Activated CD4-positive, alpha-beta T cell treated with anti-CD3 and anti-CD28 coated beads for 48 hours (primary cell): Measurements from ENCODE around the gene MMAA.
"Not testable (repeated sequence)": the region's sequence is repeated elsewhere in the genome, so short reads cannot be mapped to it uniquely, and the experiment has no call there.

Source experiments
- DNase-seq: peaks from one replicate; pipeline ENCODE4 v3.0.0-alpha.2; 2020

The MMAA gene

GRCh38 chr4:145635630-145636029, 16.4 kb downstream of the MMAA start:
- DNase-seq, result no peak

DNA sequence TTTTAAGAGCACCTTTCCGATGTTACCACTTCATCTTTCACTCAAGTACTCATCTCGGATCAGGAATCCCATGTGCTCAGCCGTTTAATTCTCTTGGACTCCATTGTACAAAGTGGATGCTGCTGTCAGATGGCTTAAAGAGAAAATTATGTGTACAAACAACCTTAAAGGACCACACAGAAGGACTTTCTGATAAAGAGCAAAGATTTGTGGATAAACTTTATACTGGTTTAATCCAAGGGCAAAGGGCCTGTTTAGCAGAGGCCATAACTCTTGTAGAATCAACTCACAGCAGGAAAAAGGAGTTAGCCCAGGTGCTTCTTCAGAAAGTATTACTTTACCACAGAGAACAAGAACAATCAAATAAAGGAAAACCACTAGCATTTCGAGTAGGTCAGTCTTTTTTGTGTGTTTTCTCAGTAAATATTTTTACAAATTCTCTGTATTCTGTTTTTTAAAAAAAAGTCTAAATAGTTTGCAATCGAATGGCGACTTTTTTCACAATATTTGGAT, 20.1 kb downstream of the MMAA start:
- DNase-seq, result no peak

GRCh38 chr4:145640236-145640635, 21.1 kb downstream of the MMAA start:
- not testable (repeated sequence) for DNase-seq

GRCh38 chr4:145643295-145643694, 24.1 kb downstream of the MMAA start:
- DNase-seq, result no peak

- DNase-seq, result no peak
Measured at GRCh38 chr4:145644699-145645098, 25.5 kb downstream of the MMAA start.

GRCh38 chr4:145656156-145656555, 37.0 kb downstream of the MMAA start:
- DNase-seq, result no peak

- no peak for DNase-seq
Measured at GRCh38 chr4:145660064-145660463, 40.9 kb downstream of the MMAA start.

- no peak for DNase-seq
Measured at GRCh38 chr4:145663194-145663593, 44.0 kb downstream of the MMAA start.

DNA sequence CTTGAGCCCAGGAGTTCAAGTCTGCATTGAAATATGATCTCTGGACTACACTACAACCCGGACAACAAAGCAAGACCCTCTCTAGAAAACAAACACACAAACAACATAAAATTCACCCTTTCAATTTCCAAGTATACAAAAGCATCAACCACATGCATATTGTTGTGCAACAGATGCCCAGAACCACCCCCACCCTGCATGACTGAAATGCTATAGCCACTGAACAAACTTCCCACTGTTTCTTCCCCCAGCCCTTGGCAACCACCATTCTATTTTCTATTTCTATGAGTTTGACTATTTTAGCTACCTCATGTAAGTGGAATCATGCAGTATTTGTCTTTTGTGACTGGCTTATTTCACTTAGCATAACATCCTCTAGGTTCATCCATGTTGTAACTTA, 46.6 kb downstream of the MMAA start:
- no peak for DNase-seq

GRCh38 chr4:145670422-145670821, 51.2 kb downstream of the MMAA start:
- no peak for DNase-seq

GRCh38 chr4:145679520-145679919, 60.3 kb downstream of the MMAA start:
- no peak for DNase-seq

DNA sequence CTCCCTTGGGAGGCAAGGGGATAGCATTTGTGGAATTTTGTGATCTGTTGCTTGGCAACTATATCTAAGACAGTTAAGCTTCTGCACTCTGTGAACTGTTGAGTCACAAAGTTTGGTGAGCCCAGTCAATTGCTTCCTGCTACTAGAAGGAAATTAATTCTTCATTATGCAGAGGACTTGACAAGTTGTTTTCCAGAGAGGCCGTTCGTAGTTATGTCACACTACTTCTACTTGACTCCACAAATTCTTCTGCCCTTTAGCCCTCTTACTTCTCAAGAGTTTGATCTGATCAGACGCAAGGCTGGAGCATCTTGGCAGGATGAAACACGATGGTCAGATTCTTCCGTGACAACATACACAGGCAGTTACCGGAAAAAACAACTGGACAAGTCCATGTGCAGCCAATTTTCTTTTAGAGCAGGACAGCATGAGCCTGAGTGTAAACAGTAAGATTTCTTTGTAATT, 60.8 kb downstream of the MMAA start, which contains the start of gene C4orf51:
Gene C4orf51 (plus strand): TSS at position 156 of the 465 bp plus-strand sequence. CDS start 58 bp downstream, at position 214.
- DNase-seq, result no peak

DNA sequence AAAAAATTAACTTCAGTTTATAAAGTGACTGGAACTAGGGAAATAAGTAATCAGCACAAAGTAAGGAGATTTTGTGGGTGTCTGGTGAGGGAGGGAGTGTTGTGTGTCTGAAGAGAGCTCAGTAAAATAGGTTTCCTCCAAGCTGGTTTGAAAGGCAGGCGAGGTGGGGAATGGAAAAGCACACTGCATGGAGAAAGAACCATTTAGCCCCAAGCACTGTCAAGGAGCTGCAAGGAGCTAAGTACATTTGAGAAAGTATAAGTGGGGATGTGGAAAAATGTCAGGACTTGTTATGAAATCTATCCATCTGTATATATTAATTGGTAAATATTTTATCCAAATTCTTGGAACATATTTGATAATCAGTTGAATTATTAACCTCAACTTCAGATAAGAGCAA, 61.7 kb downstream of the MMAA start:
- DNase-seq, result no peak

- DNase-seq, result no peak
Measured at GRCh38 chr4:145681518-145681917, 62.3 kb downstream of the MMAA start.

- DNase-seq, result no peak
Measured at GRCh38 chr4:145681956-145682355, 62.8 kb downstream of the MMAA start.

DNA sequence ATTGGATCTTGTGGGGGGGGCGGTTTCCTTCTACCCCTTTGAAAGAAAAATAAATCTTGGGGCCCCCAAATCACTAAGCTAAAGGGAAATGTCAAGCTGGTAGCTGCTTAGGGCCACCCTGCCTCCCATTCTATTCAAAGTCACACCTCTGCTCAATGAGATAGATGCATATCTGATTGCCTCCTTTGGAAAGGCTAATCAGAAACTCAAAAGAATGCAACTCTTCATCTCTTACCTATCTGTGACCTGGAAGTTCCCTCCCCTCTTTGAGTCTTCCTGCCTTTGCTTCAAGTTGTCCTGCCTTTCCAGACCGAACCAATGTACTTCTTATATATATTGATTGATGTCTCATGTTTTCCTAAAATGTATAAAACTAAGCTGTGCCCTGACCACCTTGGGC, 67.8 kb downstream of the MMAA start:
- DNase-seq, result no peak

DNA sequence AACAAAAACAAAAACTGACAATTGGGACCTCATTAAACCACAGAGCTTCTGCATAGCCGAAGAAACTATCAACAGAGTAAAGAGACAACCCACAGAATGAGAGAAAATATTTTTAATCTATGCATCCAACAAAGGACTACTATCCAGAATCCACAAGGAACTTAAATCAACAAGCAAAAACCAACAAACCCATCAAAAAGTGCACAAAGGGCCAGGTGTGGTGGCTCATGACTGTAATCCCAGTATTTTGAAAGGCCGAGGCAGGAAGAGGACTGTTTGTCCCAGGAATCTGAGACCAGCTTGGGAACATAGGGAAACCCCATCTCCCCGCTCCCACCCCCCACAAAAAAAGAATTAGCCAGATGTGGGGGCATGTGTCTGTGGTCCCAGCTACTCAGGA, 71.4 kb downstream of the MMAA start:
- no peak for DNase-seq

GRCh38 chr4:145691416-145691815, 72.2 kb downstream of the MMAA start:
- not testable (repeated sequence) for DNase-seq

DNA sequence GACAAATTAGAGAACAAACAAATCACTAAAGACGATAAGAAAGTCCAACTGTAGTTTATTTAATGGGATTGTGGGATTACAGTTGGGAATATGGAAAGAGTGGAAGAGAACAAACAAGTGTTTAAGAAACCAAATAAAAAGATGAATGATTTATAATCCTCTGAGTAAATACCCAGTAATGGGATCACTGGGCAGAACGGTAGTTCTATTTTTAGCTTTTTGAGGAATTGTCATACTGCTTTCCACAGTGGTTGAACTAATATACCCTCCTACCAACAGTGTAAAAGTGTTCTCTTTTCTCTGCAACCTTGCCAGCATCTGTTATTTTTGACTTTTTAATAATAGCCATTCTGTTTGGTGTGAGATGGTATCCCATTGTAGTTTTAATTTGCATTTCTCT, 75.7 kb downstream of the MMAA start:
- DNase-seq, result no peak

GRCh38 chr4:145697332-145697731, 78.1 kb downstream of the MMAA start:
- DNase-seq, result no peak

DNA sequence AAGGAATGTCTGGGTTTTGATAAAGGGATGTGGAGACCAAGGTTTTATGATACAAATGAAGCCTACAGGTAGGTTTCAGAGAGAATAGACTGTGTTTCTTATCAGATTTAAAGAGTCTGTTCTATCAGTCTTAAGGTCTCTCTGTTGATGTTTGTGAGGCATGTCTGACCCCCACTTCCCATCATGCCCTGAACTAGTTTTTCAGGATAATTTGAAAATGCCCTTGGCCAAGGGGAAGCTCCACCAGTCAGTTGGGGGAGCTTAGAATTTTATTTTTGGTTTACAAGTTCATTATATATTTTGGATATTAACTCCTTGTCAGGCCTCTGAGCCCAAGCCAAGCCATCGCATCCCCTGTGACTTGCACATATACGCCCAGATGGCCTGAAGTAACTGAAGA, 79.3 kb downstream of the MMAA start:
- DNase-seq, result no peak

- DNase-seq, result no peak
Measured at GRCh38 chr4:145703850-145704497, 84.8 kb downstream of the MMAA start.

- DNase-seq, result no peak
Measured at GRCh38 chr4:145709336-145709735, 90.2 kb downstream of the MMAA start.
